GM12892 (cell line): ENCODE data around the gene PRICKLE4.
"Not testable (repeated sequence)": the region's sequence is repeated elsewhere in the genome, so short reads cannot be mapped to it uniquely, and the experiment has no call there.

ENCODE experiments used
- DNase-seq: peaks from one replicate; pipeline ENCODE4 v3.0.0; 2011; ENCODE audit not compliant: insufficient read length
- FAIRE-seq: peaks from 2 replicates; lab custom pipeline; 2011; peaks lifted over from hg19 to GRCh38; lab: Jason Lieb, UNC
- POLR2A ChIP-seq: IDR thresholded peaks from 2 replicates; pipeline ENCODE4 v1.6.1; 2011; ENCODE audit warnings: low read depth, low read length, control low read depth
- POLR2AphosphoS5 ChIP-seq: IDR thresholded peaks from 2 replicates; pipeline ENCODE4 v1.6.1; 2011; ENCODE audit warnings: low read depth, low read length, control low read depth
- TAF1 ChIP-seq: IDR thresholded peaks from 2 replicates; pipeline ENCODE4 v1.6.1; 2011; ENCODE audit warnings: low read depth, mild to moderate bottlenecking, control low read depth, low read length, borderline replicate concordance

Gene PRICKLE4

GRCh38 chr6:41748542-41748941 is 32.0 kb upstream of the PRICKLE4 start:
- FAIRE-seq (no peak), DNase-seq (no peak)
- TF ChIP-seq TAF1, result no peak
- TF ChIP-seq POLR2AphosphoS5, result no peak
- TF ChIP-seq POLR2A, result no peak

- DNase-seq (no peak), FAIRE-seq (no peak)
- TF ChIP-seq TAF1 (no peak), POLR2A (no peak), POLR2AphosphoS5 (no peak)
Measured at GRCh38 chr6:41750374-41750773, 30.2 kb upstream of the PRICKLE4 start.

GRCh38 chr6:41755895-41756294 is 24.7 kb upstream of the PRICKLE4 start:
- DNase-seq (no peak), FAIRE-seq (no peak)
- TF ChIP-seq TAF1 (no peak), POLR2AphosphoS5 (no peak), POLR2A (no peak)

- DNase-seq, result no peak
- TF ChIP-seq POLR2AphosphoS5, result no peak
- no peak for TF ChIP-seq POLR2A
- TF ChIP-seq TAF1, result no peak
- no peak for FAIRE-seq
Measured at GRCh38 chr6:41756354-41756753, 24.2 kb upstream of the PRICKLE4 start.

- DNase-seq (no peak), FAIRE-seq (no peak)
- TF ChIP-seq POLR2AphosphoS5, result no peak
- TF ChIP-seq TAF1, result no peak
- TF ChIP-seq POLR2A, result no peak
Measured at GRCh38 chr6:41757271-41757670, 23.3 kb upstream of the PRICKLE4 start.

- no peak for FAIRE-seq
Measured at GRCh38 chr6:41757931-41758640, 22.5 kb upstream of the PRICKLE4 start.

GRCh38 chr6:41758641-41759035 is 21.9 kb upstream of the PRICKLE4 start:
- FAIRE-seq, result no peak
- no peak for TF ChIP-seq POLR2A
- no peak for TF ChIP-seq TAF1
- no peak for TF ChIP-seq POLR2AphosphoS5
- DNase-seq, result no peak

More at GRCh38 chr6:41757931-41758640, 22.5 kb upstream of the PRICKLE4 start:
- no peak for DNase-seq
- TF ChIP-seq TAF1, result no peak
- TF ChIP-seq POLR2AphosphoS5, result no peak
- TF ChIP-seq POLR2A, result no peak

GRCh38 chr6:41759106-41759904 is 21.3 kb upstream of the PRICKLE4 start:
- TF ChIP-seq POLR2AphosphoS5 (no peak), TAF1 (no peak), POLR2A (no peak)
- DNase-seq (no peak), FAIRE-seq (no peak)

- no peak for TF ChIP-seq POLR2AphosphoS5
- no peak for FAIRE-seq
- no peak for DNase-seq
Measured at GRCh38 chr6:41759905-41760579, 20.5 kb upstream of the PRICKLE4 start.

- FAIRE-seq (no peak), DNase-seq (no peak)
- TF ChIP-seq POLR2AphosphoS5 (no peak), TAF1 (no peak), POLR2A (no peak)
Measured at GRCh38 chr6:41763470-41763869, 17.1 kb upstream of the PRICKLE4 start.

GRCh38 chr6:41766043-41766664 is 14.4 kb upstream of the PRICKLE4 start:
- not testable (repeated sequence) for FAIRE-seq, DNase-seq
